HG03571 (cell line): ENCODE measurements around the gene ORM1.
"Not testable (repeated sequence)": the region's sequence is repeated elsewhere in the genome, so short reads cannot be mapped to it uniquely, and the experiment has no call there.

Experiments
- ATAC-seq: cut with Tn5 transposase; IDR thresholded peaks from one replicate; pipeline ENCODE4 v1.9.1; 2021; ENCODE audit not compliant: unreplicated experiment

Gene ORM1

DNA sequence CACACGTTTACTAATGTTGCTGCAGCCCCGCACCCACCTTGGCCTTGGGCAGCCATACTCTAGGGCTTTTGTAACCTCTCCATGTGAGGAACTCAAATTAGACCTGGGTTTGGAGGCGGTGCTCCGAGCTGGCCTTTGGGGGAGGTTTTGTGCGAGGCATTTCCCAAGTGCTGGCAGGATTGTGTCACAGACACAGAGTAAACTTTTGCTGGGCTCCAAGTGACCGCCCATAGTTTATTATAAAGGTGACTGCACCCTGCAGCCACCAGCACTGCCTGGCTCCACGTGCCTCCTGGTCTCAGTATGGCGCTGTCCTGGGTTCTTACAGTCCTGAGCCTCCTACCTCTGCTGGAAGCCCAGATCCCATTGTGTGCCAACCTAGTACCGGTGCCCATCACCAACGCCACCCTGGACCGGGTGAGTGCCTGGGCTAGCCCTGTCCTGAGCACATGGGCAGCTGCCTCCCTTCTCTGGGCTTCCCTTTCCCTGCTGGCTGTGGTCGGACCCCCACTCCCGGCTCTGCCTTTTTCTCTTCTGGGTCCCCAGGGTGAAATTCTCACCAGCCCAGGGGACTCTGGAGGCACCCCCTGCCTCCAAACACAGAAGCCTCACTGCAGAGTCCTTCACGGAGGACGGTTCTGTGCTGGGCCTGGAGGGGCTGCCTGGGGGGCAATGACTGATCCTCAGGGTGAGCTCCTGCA is at the start of gene ORM1:
TSS of gene ORM1 (plus strand) at position 268 of the 701 bp plus-strand sequence. CDS start at position 304, 36 bp downstream.
- not testable (repeated sequence) for ATAC-seq

DNA sequence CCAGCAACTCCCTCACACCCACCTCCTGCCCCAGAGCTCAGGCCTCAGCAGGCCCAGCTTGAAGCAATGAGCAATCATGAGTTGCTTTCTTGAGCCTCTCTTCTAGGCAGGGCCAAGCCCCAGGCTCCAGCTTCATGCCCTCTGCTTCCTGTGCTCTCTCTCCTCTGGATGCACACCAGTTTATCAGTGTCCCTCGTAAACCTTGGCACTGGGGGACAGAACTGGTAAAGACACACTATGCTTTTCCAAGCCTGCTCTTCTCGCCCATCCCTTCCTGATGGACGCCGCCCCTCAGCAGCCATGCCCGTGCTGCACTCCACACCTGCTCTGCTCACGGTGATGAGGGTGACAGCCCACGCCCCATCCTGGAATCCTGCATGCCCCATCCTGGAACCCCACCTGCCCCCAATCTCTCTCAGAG is 49.4 kb upstream of the ORM1 start:
- ATAC-seq = no peak

DNA sequence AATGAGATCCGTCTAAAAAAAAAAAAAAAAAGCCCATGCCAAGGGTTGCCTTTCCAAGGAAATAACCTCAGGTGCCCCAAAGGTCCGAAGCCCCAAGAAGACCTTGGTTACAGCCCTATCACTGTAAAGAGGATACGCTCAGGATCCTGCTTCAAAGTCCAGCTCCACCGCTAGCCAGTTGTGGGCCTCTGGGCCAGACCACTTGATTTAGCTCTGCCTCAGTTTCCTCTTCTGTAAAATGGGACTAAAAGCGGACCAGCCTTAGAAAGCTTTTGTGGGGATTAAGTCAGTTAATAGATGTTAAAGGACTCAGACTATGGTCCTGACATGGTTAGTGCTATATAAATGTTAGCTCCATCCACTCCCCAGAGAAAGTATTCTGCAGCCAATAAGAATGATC is 48.7 kb upstream of the ORM1 start:
- no peak for ATAC-seq

DNA sequence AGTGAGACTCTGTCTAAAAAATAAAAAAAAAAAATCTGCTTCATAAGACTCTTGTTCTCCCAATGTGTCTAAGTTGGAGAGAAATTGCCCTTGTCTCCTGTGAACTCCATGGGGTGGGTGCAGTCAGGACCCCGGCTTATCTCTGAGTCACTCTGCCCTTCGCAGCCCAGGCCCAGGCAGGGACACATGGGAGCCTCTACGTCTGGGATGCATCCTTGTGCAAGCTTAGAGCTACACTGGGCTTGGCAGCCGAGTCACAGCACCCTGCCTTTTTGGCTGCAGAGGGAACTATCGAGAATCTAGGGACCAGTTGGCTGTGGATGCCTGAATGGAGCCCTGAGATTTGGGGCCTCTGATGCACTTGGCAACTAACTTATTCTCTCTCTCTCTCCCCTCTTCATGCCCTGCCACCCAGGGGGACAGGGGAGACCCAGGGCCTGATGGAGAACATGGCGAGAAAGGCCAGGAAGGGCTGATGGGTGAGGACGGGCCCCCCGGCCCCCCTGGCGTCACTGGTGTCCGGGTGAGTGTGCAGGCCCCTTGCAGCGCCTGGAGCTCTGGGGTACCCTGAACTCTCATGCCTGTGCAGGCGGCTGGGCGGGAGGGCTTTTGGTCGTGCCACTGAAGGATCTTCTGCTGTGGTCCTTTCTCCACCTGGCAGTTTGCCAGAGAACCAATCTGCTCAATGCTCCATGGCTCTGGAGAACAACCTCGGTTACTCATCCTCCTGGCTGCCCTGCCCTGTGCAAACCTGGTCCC is 47.5 kb upstream of the ORM1 start:
- no peak for ATAC-seq

- ATAC-seq = no peak
Measured at GRCh38 chr9:114276908-114277821, 45.7 kb upstream of the ORM1 start.

GRCh38 chr9:114278356-114278755 is 44.5 kb upstream of the ORM1 start:
- ATAC-seq = no peak

DNA sequence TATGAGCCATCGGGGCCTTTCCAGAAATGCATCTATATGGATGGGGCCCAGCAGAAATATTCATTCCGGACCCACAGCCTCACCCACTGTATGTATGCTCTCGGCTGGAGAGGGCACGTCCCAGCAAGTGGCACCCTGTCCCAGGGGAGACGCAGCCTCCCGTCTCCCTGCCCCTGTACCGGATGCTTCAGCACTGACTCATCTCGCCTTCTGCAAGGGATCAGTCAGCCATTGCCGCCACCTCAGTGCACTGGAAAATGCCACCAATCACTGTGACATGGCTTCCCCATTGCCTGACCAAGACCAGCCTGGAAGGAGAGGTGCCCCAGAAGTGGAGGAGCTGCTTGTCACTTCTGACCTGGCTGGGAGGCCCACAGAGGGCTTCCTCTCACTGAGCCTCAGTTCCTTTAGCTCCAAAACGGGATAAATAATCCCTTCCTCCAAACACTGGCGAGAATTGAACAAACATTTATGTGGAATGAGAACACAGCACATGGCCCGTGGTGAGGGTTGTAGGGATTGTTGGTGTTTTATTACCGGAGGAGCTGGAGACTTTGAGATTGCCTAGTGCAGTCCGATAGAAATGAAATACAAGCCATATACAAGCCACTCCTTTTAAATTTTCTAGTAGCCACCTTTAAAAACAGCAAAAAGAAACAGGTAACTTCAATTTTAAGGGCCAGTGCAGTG is 43.9 kb upstream of the ORM1 start:
- no peak for ATAC-seq

- no peak for ATAC-seq
Measured at GRCh38 chr9:114279693-114280092, 43.2 kb upstream of the ORM1 start.

DNA sequence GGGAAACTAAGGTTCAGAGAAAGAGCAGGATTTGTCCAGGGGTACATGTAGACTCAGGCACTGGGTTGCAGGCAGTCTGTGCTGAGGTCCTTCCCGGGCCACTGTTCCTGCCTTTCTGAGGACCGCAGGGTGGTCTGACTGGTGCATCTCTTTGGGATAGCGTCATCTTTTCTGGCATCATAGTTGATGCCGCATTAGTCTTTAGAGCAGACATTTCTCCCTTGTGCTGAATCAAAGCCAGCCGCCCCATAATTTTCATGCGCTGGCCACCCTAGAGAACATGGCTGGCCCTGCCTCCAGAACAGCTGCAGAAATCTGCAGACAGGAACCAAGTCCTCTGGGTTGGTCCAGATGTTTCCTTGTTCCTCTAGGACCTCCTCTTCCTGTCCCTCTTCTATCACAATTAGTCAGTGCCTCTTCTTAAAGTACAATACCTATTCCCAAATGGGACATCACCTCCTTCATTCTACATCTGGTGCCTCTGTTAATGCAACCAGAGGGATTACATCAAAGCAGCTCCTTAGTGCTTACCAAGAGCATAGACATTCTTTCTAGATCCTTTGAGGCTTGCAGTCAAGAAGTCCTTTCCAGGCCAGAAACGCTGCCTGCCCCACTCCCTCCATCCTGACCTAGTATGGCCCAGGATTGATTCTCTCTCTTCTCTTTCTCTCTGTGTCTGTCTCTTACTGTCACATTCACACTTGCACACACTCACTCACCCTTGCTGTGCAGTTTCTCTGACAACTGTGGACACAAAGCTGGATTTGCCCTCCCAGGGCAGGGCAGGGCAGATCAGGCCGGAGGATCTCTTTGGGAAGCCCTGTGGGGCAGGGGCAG is 42.0 kb upstream of the ORM1 start:
- no peak for ATAC-seq

DNA sequence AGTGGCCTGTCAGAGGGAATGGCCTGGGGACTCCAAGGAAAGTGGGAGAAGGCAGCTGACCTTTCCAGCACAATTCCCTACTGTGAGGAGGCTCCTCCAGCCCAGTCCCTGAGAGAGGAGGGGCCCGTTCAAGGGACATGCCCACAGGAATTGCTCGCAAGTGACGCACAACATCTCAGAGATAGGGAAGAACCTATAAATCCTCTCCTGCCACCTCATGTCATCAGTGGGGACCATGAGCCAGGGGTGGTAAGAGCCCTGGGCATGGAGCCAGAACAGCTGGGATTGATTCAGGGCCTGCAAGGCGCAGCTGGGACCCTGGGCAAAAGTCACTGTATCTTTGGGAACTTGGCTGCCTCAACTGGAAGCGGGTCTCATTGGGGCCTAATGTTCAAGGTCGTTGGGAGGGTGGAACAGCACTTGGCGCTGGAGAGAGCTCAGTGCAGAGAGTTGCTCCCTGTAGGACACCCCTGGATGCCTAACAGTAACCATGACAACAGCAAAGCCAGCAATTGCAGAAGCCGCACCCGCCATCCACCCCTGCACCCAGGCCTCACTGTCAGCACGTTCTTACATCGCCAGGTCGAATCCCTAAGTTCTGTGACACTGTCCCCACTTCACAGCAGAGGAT is 41.3 kb upstream of the ORM1 start:
- ATAC-seq = no peak

DNA sequence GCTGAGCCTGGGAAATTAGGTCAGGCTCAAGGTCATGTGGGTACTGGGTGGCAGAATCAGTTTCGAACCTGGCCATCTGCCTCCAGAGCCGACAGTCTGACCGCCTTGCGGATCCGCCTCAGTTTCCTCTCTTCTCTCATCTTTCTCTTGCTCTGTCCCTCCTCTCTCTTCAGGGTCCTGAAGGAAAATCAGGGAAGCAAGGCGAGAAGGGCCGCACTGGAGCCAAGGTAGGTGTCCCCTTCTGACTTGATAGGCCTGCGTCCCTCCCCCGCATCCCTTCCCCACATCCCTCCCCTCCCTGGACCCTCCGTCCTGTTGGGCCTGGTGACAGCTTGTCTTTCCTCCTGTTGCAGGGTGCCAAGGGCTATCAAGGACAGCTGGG is 40.8 kb upstream of the ORM1 start:
- ATAC-seq = no peak

- no peak for ATAC-seq
Measured at GRCh38 chr9:114282507-114282906, 40.4 kb upstream of the ORM1 start.

DNA sequence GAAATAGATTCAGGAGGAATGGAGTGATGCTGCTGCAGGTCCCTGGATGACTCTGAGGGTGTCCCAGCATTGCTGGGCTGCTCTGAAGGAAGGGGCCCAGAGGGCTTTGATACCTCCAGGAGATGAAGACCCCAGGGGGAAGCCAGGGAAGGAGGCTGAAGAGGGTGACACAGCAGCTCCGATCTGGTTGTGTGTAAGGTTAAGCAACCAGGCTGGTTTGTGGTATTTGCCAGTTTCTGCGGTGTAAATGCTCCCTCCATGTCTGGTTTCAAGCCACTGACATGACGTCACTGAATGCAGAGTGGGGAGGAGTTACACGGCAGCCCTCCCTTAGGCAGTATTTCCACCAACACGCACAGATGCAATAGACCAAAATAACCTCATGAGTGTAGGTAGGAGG is 40.0 kb upstream of the ORM1 start:
- no peak for ATAC-seq

DNA sequence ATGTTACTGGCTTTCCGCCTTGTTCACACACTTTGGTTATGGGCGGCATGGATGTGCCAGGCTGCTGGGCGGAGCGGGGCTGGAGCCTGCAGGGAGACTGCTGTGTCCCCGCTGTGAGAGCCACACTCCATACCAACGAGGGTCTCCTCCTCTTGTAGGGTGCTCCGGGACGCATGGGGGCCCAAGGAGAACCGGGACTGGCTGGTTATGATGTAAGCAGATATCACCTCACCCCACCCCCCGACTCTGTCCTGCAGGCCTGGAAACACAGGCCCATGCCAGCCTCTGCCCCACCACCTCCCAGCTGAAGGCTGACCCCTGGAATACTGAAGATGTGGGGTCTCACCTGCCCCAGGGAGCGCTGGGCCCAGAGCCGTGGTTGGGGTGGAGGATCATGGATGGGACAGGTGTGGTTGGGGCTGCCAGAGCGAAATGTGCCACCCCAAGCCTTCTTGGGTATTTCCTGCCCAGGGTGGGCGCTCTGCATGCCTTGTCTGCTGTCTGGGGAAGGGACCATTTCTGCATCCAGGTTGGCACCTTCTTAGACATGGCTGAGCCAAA is 39.3 kb upstream of the ORM1 start:
- no peak for ATAC-seq

- ATAC-seq = no peak
Measured at GRCh38 chr9:114284316-114285060, 38.4 kb upstream of the ORM1 start.

GRCh38 chr9:114285166-114285867 is 37.6 kb upstream of the ORM1 start:
- no peak for ATAC-seq

GRCh38 chr9:114286146-114286679 is 36.7 kb upstream of the ORM1 start:
- no peak for ATAC-seq
